Measurements from ENCODE around the gene PCMT1. TPM values are rescaled to one million over a fixed set of nuclear protein-coding genes. Genes with fewer than 3 reads are reported as not detected.
"Not testable (repeated sequence)": the region's sequence is repeated elsewhere in the genome, so short reads cannot be mapped to it uniquely, and the experiment has no call there.

PCMT1 gene
- total and polyA plus RNA-seq, 9 of the 15 experiments (the other 6 are each of a cell fraction or from before 2014, with no cell fraction given), result 217 to 541 (median 327) TPM

- FAIRE-seq; CTCF ChIA-PET (ENCODE audit: low intra/inter-chr PET ratio); H3K27me3 ChIP-seq (ENCODE audit: control insufficient read depth in 2 of 2, insufficient read depth in 2 of 2, low read length in 2 of 2); H3K27ac ChIP-seq (ENCODE audit: extremely low read depth, low read depth, low read length); in situ Hi-C loops (cut with MboI); H3K9me3 ChIP-seq (replicated peaks; ENCODE audit: control insufficient read depth, insufficient read depth, low read depth, low read length); H4K20me1 ChIP-seq (replicated peaks; ENCODE audit: control insufficient read depth, insufficient read depth, low read length); BruUV-seq (replicated peaks); intact Hi-C loops (cut with micrococcal nuclease); ATAC-seq; DNase-seq (ENCODE audit: extremely low read depth in 1 of 4, low spot score in 3 of 4); H2AFZ ChIP-seq (ENCODE audit: low read depth, low read length); H3K9me1 ChIP-seq (ENCODE audit: control insufficient read depth, insufficient read depth, low read length): not testable (repeated sequence)
- POLR2A ChIA-PET, result interaction anchor here (0.9 to 1.1 kb wide), 3 partner anchors 11 to 78 kb away, joined by 3 read pairs; no protein-coding TSS in a partner anchor
- peaks cover 10 to 14% of the 10 kb centered on the region in 2 experiments for H3K4me1 ChIP-seq (replicated peaks in 1 of 2; ENCODE audit: control insufficient read depth in 2 of 2, insufficient read depth in 2 of 2, low read length in 2 of 2)
- peak overlapping the region; percentile 69 for H3K4me3 ChIP-seq
- H3K4me2 ChIP-seq (ENCODE audit: insufficient read depth, low read length), result peak overlapping the region; percentile 95
- peaks cover 41% of the 10 kb centered on the region for H3K36me3 ChIP-seq (ENCODE audit: control insufficient read depth, insufficient read depth, low read length)
- H3K79me2 ChIP-seq (ENCODE audit: control insufficient read depth, insufficient read depth, low read length), result peaks cover 42% of the 10 kb centered on the region
- peak overlapping the region in 1 of 2 experiments; percentile 89; a peak in 3 of 4 replicates for H3K9ac ChIP-seq (ENCODE audit: insufficient read depth in 1 of 2, low read depth in 2 of 2, low read length in 2 of 2)
- 51% methylated on average over 8 of the region's 10 CpGs for WGBS (ENCODE audit: insufficient coverage, low coverage, missing lambda C conversion rate)
- TF ChIP-seq DACH1 (IDR thresholded peaks at IDR 0.05; ENCODE audit: partially characterized antibody), result peak; percentile 9
- peak; percentile 77 for TF ChIP-seq PRDM10 (IDR thresholded peaks at IDR 0.05; ENCODE audit: partially characterized antibody)
Observed at GRCh38 chr6:149745252-149745651, 4.3 kb upstream of the PCMT1 start.
